Liver (tissue), 9 donors: ENCODE measurements around the gene STOX2. TPM values are rescaled to one million over a fixed set of nuclear protein-coding genes. Genes with fewer than 3 reads are reported as not detected.

Experiments used
- DNase-seq: peaks from one replicate; pipeline ENCODE4 v3.0.0-alpha.2; 2017; ENCODE audit warnings: low spot score
- H3K27ac ChIP-seq, 2 donors: one replicate each; pipeline ENCODE4 v1.7.0; 2013; ENCODE audit warnings: inconsistent platforms in 2 of 2, low read length in 2 of 2, control low read depth in 1 of 2, low read depth in 1 of 2, mild to moderate bottlenecking in 1 of 2
- H3K27me3 ChIP-seq, 4 donors: one replicate each; pipeline versions ENCODE4 v1.6.1 to v1.7.0; 2013; ENCODE audit warnings: low read length in 3 of 4, inconsistent platforms in 1 of 4, mild to moderate bottlenecking in 1 of 4, moderate library complexity in 1 of 4; ENCODE audit not compliant: control insufficient read depth in 4 of 4, insufficient read depth in 4 of 4
- H3K36me3 ChIP-seq, 4 donors: one replicate each; pipeline versions ENCODE4 v1.6.1 to v1.7.0; 2013; ENCODE audit warnings: low read length in 3 of 4, mild to moderate bottlenecking in 3 of 4, low read depth in 1 of 4, moderate library complexity in 1 of 4; ENCODE audit not compliant: control insufficient read depth in 4 of 4, insufficient read depth in 3 of 4
- H3K4me1 ChIP-seq, 4 donors: one replicate each; pipeline versions ENCODE4 v1.6.1 to v1.7.0; 2013; ENCODE audit warnings: low read length in 3 of 4, mild to moderate bottlenecking in 3 of 4, moderate library complexity in 1 of 4; ENCODE audit not compliant: control insufficient read depth in 4 of 4, insufficient read depth in 4 of 4
- H3K4me3 ChIP-seq, 3 donors: one replicate each; pipeline versions ENCODE4 v1.6.1 to v1.7.0; 2013; ENCODE audit warnings: low read length in 3 of 3, control low read depth in 1 of 3, low read depth in 1 of 3, mild to moderate bottlenecking in 1 of 3
- H3K9ac ChIP-seq, 2 donors: one replicate each; pipeline ENCODE4 v1.7.0; 2013; ENCODE audit warnings: low read length in 2 of 2, mild to moderate bottlenecking in 2 of 2, moderate library complexity in 2 of 2, control low read depth in 1 of 2, low read depth in 1 of 2
- H3K9me3 ChIP-seq, 4 donors: one replicate each; pipeline versions ENCODE4 v1.6.1 to v1.7.0; 2013; ENCODE audit warnings: low read length in 3 of 4; ENCODE audit not compliant: control insufficient read depth in 4 of 4
- CTCF ChIP-seq: fragments of 150-350 bp; IDR thresholded peaks from 2 replicates; pipeline ENCODE4 v1.5.1; 2017; ENCODE audit warnings: improper control_type of control experiment, low read depth, low read length; ENCODE audit not compliant: missing input control
- EGR1 ChIP-seq, 2 donors: IDR thresholded peaks; 2 replicates each; pipeline ENCODE4 v1.6.1; 2016 to 2018; ENCODE audit warnings: antibody characterized with exemption in 2 of 2, low read depth in 2 of 2
- FOXA1 ChIP-seq: IDR thresholded peaks from 2 replicates; pipeline ENCODE4 v1.6.1; 2016; ENCODE audit warnings: antibody characterized with exemption
- FOXA2 ChIP-seq: IDR thresholded peaks from 2 replicates; pipeline ENCODE4 v1.6.1; 2016; ENCODE audit warnings: antibody characterized with exemption
- GABPA ChIP-seq, 2 donors: IDR thresholded peaks in 1 of 2; conservative IDR thresholded peaks in 1 of 2; 2 replicates each; pipeline ENCODE4 v1.6.1; 2016; ENCODE audit warnings: antibody characterized with exemption in 2 of 2, mild to moderate bottlenecking in 1 of 2, moderate library complexity in 1 of 2
- HNF4A ChIP-seq, 2 donors: conservative IDR thresholded peaks; 2 replicates each; pipeline ENCODE4 v1.6.1; 2016; ENCODE audit warnings: antibody characterized with exemption in 2 of 2, mild to moderate bottlenecking in 2 of 2
- HNF4G ChIP-seq: IDR thresholded peaks from 2 replicates; pipeline ENCODE4 v1.6.1; 2016; ENCODE audit warnings: antibody characterized with exemption
- JUND ChIP-seq, 2 donors: IDR thresholded peaks; 2 replicates each; pipeline ENCODE4 v1.6.1; 2016; ENCODE audit warnings: antibody characterized with exemption in 2 of 2
- NR2F2 ChIP-seq: IDR thresholded peaks from 2 replicates; pipeline ENCODE4 v1.6.1; 2016; ENCODE audit warnings: antibody characterized with exemption
- RAD21 ChIP-seq, 2 donors: IDR thresholded peaks; 2 replicates each; pipeline ENCODE4 v1.6.1; 2016; ENCODE audit warnings: antibody characterized with exemption in 2 of 2, mild to moderate bottlenecking in 2 of 2
- REST ChIP-seq: IDR thresholded peaks from 2 replicates; pipeline ENCODE4 v1.6.1; 2016; ENCODE audit warnings: antibody characterized with exemption, mild to moderate bottlenecking
- RXRA ChIP-seq, 2 donors: IDR thresholded peaks; 2 replicates each; pipeline ENCODE4 v1.6.1; 2017 to 2018; ENCODE audit warnings: antibody characterized with exemption in 2 of 2, mild to moderate bottlenecking in 1 of 2
- SP1 ChIP-seq: IDR thresholded peaks from 2 replicates; pipeline ENCODE4 v1.6.1; 2018; ENCODE audit warnings: antibody characterized with exemption, mild to moderate bottlenecking
- TAF1 ChIP-seq: conservative IDR thresholded peaks from 2 replicates; pipeline ENCODE4 v1.6.1; 2016; ENCODE audit warnings: antibody characterized with exemption, mild to moderate bottlenecking
- YY1 ChIP-seq: IDR thresholded peaks from 2 replicates; pipeline ENCODE4 v1.6.1; 2016; ENCODE audit warnings: antibody characterized with exemption, mild to moderate bottlenecking
- WGBS: extraction: QIAGEN DNeasy Blood & Tissue Kit; methylation state at CpG from one replicate; pipeline ENCODE4 v1.1.7; 2013; 5-methylcytosine and 5-hydroxymethylcytosine counted together
- polyA plus RNA-seq, 2 donors: library from polyadenylated mRNA; stranded (reverse) in 1 of 2; unstranded in 1 of 2; fragments of 200-250 nt in 1 of 2; fragments of >200 nt in 1 of 2; fragmentation: Nextera tagmentation in 1 of 2; extraction: Ambion mirVana in 1 of 2; gene quantifications; one replicate each; pipeline versions ENCODE4 v1.2.1 to v1.2.3, GENCODE V29; 2013 to 2015
- total RNA-seq, 2 donors: library from RNA; depleted of rRNA; stranded (reverse); fragments of >200 nt; gene quantifications; one replicate each; pipeline ENCODE4 v1.2.3, GENCODE V29; 2014
- TF ChIP-seq, protein P1 (sequence below): IDR thresholded peaks from 2 replicates; pipeline ENCODE4 v1.6.1; 2016; ENCODE audit warnings: antibody characterized with exemption
- TF ChIP-seq, protein P2 (sequence below): IDR thresholded peaks from 2 replicates; pipeline ENCODE4 v1.6.1; 2016; ENCODE audit warnings: antibody characterized with exemption
- TF ChIP-seq, protein P3 (sequence below): IDR thresholded peaks from 2 replicates; pipeline ENCODE4 v1.6.1; 2016; ENCODE audit warnings: antibody characterized with exemption
- donor health status: healthy.
- donor health status: healthy.
- donor health status: healthy.
- donor health status: healthy.
- donor health status: healthy.

The STOX2 gene
- total and polyA plus RNA-seq, 4 donors: 1.4 to 12.6 (median 1.6) TPM

DNA sequence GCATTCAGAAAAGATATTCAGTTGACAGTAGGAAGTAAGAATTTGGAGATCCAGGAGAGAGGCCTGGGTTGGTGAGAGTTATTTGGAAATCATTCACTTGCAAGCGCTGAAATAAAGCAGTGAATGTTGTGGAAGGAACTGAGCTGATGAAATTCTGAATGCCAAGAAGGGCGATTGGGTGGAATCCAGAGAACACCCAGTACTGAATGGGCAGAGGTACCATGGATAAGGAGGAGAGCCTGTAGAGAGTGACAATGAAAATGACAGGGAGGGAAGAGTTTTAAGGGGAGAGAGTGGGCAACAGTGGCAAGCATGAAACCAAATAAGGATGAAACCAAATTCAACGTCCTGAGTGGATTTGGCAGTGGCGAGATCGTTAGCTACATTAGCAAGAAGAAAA lies 6.7 kb upstream of the STOX2 start:
- H3K36me3 ChIP-seq: no peaks in the 10 kb centered on the region
- H3K4me1 ChIP-seq: no peaks in the 10 kb centered on the region
- DNase-seq: no peak
- H3K9ac ChIP-seq: no peak overlapping the region
- 91% methylated on average over 5 of the region's 5 CpGs for WGBS
- H3K27me3 ChIP-seq: no peaks in the 10 kb centered on the region
- TF ChIP-seq CTCF (no peak), RXRA (IDR thresholded peaks at IDR 0.05) (no peak), SP1 (no peak), YY1 (no peak), RAD21 (IDR thresholded peaks at IDR 0.05) (no peak), HNF4A (conservative IDR thresholded peaks at IDR 0.05) (no peak), TAF1 (no peak), REST (no peak), NR2F2 (no peak), EGR1 (IDR thresholded peaks at IDR 0.05; ENCODE audit: low read depth in 2 of 2) (no peak), HNF4G (no peak), FOXA1 (no peak), GABPA (IDR thresholded peaks at IDR 0.05 in 1 of 2, conservative IDR thresholded peaks at IDR 0.05 in 1 of 2) (no peak)
- TF ChIP-seq, protein P1, sequence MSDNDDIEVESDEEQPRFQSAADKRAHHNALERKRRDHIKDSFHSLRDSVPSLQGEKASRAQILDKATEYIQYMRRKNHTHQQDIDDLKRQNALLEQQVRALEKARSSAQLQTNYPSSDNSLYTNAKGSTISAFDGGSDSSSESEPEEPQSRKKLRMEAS: no peak
- TF ChIP-seq, protein P2, sequence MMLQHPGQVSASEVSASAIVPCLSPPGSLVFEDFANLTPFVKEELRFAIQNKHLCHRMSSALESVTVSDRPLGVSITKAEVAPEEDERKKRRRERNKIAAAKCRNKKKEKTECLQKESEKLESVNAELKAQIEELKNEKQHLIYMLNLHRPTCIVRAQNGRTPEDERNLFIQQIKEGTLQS: no peak
- no peak overlapping the region for H3K27ac ChIP-seq
- H3K9me3 ChIP-seq: peaks cover 0 to 3% (median 2%) of the 10 kb centered on the region in 4 donors
- no peak overlapping the region for H3K4me3 ChIP-seq

DNA sequence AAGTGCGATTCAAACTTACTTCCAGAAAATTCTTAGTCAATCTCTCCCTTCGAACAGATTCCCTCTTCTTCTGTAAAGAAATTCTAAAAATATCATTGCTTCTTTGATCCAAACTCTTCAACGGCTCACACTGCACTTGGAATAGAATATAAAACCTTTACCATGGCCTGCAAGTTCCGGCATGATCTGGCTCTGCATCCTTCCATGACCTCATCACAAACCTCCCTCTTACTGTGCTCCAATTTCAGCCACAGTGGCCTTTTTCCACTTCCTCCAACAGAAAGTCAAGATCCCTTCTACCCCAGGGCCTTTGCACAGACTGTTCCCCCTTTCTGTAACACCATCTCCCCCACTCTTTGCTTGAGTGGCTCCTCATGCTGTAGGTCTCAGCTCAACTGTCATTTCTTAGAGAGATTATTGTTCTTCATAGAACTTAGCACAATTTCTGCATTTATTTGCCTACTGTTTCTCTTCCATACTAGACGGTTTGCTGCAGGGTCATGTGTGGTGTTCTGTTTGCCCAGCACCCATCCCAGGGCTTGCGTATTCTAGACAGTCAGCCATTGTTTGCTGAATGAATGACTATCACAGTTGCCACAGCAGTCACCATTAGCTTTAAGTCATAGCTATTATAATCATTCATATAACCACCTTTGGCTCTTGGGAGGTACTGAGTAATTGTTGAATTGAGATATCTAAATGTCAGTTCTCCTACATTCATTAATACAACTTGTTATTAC lies 1.9 kb upstream of the STOX2 start:
- no peak overlapping the region for H3K27ac ChIP-seq
- H3K9me3 ChIP-seq: peaks cover 0 to 3% (median 2%) of the 10 kb centered on the region in 4 donors
- TF ChIP-seq JUND (IDR thresholded peaks at IDR 0.05): no peak
- TF ChIP-seq RAD21 (IDR thresholded peaks at IDR 0.05): no peak
- TF ChIP-seq FOXA1: no peak
- TF ChIP-seq CTCF: no peak
- TF ChIP-seq HNF4A (conservative IDR thresholded peaks at IDR 0.05): no peak
- TF ChIP-seq NR2F2: no peak
- TF ChIP-seq HNF4G: no peak
- TF ChIP-seq TAF1: no peak
- TF ChIP-seq EGR1 (IDR thresholded peaks at IDR 0.05; ENCODE audit: low read depth in 2 of 2): no peak
- TF ChIP-seq FOXA2: no peak
- TF ChIP-seq YY1: no peak
- no peak for TF ChIP-seq GABPA (IDR thresholded peaks at IDR 0.05 in 1 of 2, conservative IDR thresholded peaks at IDR 0.05 in 1 of 2)
- TF ChIP-seq, protein P3, sequence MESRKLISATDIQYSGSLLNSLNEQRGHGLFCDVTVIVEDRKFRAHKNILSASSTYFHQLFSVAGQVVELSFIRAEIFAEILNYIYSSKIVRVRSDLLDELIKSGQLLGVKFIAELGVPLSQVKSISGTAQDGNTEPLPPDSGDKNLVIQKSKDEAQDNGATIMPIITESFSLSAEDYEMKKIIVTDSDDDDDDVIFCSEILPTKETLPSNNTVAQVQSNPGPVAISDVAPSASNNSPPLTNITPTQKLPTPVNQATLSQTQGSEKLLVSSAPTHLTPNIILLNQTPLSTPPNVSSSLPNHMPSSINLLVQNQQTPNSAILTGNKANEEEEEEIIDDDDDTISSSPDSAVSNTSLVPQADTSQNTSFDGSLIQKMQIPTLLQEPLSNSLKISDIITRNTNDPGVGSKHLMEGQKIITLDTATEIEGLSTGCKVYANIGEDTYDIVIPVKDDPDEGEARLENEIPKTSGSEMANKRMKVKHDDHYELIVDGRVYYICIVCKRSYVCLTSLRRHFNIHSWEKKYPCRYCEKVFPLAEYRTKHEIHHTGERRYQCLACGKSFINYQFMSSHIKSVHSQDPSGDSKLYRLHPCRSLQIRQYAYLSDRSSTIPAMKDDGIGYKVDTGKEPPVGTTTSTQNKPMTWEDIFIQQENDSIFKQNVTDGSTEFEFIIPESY: no peak
- TF ChIP-seq, protein P2: no peak
- no peak for TF ChIP-seq SP1
- no peak for TF ChIP-seq RXRA (IDR thresholded peaks at IDR 0.05)
- TF ChIP-seq, protein P1: no peak
- no peaks in the 10 kb centered on the region for H3K27me3 ChIP-seq
- H3K4me1 ChIP-seq: peaks cover 3 to 25% (median 14%) of the 10 kb centered on the region in 4 donors
- DNase-seq: no peak
- H3K9ac ChIP-seq: no peak overlapping the region
- H3K4me3 ChIP-seq: no peak overlapping the region
- WGBS: 93% methylated on average over 6 of the region's 6 CpGs
- H3K36me3 ChIP-seq: no peaks in the 10 kb centered on the region
